Measurements from ENCODE around the gene ATP6V0A4.
"Not testable (repeated sequence)": the region's sequence is repeated elsewhere in the genome, so short reads cannot be mapped to it uniquely, and the experiment has no call there.

Gene ATP6V0A4

DNA sequence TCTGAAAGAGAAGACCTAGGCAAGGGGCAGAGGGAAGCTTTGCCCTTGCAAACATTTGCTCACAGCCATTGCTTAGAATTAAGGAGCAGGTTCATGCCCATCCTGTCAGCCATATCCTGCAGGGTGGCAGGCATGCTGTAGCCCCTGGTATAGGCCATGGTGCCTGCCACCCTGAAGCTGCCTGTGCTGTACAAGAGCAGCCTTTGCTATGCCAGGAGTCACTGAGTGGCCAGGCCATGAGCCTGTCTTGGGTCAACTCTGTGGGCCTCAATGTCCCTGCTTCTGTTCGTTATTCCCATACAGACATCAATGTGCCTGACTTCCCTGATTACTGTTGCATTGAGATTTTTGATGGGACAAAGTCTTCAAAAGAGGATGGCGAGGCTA is 96.5 kb downstream of the ATP6V0A4 start:
- DNase-seq (ENCODE audit: low read depth, low spot score): no peak

DNA sequence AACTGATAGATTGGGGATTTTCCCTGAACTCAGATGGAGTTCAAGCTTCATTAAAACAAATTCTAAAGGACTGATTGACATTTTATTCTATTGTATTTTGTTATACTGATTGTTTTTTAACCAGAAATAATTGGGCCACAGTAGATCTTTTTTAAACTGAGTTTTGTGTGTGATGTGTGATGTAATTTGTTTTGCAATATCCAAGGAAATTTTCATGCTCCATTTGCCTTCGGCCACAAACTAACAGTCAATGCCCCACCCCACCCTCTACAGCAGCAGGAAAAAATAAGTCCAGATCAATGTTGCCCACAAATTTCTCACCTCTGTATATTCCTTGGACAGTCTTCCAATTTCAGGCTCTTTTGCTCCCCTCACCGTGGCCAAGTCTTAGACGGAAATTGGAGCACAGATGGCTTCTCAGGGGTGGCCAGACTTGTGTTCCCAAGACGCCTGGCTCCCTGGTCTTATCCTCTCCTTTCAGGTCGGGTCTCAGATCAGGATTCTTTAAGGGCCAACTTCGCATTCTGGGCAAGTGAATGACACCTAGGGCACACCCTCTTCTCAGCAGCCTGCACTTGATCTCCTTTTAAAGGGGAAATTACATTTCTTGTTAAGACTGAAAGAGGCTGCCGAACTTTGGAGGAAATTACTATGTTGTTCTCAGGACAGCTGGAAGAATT is 97.0 kb downstream of the ATP6V0A4 start, which contains the start of gene SVOPL:
Gene SVOPL (minus strand): TSS at position 506 of the 680 bp plus-strand sequence. CDS start 22,317 bp downstream, outside the sequence.
- DNase-seq (ENCODE audit: low read depth, low spot score): no peak

- no peak for DNase-seq (ENCODE audit: low read depth, low spot score)
These were observed 98.3 kb downstream of the ATP6V0A4 start for GRCh38 chr7:138699661-138700060.

- DNase-seq (ENCODE audit: low read depth, low spot score): no peak
These were observed 99.7 kb downstream of the ATP6V0A4 start for GRCh38 chr7:138698281-138698680.

DNA sequence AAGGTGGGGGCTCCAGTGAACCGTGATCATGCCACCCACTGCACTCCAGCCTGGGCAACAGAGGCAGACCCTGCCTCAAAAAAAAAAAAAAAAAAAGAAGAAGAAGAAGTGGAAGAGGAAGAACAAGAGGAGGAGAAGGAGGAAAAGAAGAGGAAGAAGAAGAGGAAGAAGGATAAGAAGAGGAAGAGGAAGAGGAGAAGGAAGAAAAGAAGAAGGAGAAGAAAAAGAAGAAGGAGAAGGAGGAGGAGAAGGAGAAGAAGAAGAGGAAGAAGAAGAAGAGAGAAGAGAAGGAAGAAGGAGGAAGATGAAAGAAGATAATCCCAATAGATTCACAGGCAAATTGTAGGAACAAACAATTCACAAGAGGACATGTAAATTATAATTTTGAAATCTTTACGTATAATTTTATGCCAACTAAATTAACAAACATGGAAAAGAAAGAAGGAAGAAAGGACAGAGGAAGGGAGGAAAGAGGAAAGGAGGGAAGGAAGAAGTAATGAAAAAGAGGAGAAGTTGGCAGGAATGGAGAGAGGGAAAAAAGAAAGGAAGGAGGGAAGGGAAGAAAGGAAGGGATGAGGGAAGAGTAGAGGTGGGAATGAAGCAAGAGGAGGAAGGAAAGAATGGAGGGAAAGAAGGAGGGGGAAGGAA is 100.3 kb downstream of the ATP6V0A4 start:
- DNase-seq (ENCODE audit: low read depth, low spot score): no peak

DNA sequence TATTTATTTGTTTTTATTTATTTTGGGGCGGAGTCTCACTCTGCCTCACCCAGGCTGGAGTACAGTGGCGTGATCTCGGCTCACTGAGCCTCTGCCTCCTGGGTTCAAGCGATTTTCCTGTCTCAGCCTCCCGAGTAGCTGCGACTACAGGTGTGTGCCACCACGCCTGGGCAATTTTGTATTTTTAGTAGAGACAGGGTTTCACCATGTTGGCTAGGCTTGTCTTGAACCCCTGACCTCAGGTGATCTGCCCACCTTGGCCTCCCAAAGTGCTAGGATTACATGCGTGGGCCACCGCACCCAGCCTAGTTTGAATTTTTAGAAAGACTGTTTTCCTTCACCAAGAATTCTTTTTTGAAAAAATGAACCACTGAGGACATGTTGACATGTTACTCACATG is 102.2 kb downstream of the ATP6V0A4 start:
- DNase-seq (ENCODE audit: low read depth, low spot score): not testable (repeated sequence)

GRCh38 chr7:138695106-138695505 is 102.9 kb downstream of the ATP6V0A4 start:
- no peak for DNase-seq (ENCODE audit: low read depth, low spot score)

DNA sequence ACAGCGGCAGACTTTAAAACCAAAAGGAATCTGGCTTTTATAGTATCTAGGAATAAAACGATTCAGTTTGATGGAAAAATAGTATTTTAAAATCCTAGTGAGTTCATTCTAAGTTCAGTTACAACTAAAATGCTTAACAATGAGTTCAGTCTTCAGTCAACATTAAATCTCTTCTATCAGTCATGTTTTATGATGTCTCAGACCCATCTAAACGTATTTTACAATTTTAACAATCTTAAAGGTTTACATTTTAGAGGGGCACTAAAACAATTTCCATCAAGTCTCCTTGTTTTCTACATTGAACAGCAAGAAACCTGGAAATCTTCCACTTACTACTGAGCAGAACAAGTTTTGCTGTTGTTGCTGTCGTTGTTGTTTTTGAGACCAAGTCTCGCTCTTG is 106.8 kb downstream of the ATP6V0A4 start:
- DNase-seq (ENCODE audit: low read depth, low spot score): no peak

GRCh38 chr7:138690495-138690894 is 107.5 kb downstream of the ATP6V0A4 start:
- no peak for DNase-seq (ENCODE audit: low read depth, low spot score)

- DNase-seq (ENCODE audit: low read depth, low spot score): not testable (repeated sequence)
These were observed 110.0 kb downstream of the ATP6V0A4 start for GRCh38 chr7:138688037-138688436.

- no peak for DNase-seq (ENCODE audit: low read depth, low spot score)
These were observed 113.7 kb downstream of the ATP6V0A4 start for GRCh38 chr7:138684340-138684739.

- no peak for DNase-seq (ENCODE audit: low read depth, low spot score)
These were observed 118.2 kb downstream of the ATP6V0A4 start for GRCh38 chr7:138679793-138680192.

GRCh38 chr7:138670594-138670993 is 127.4 kb downstream of the ATP6V0A4 start:
- no peak for DNase-seq (ENCODE audit: low read depth, low spot score)

- no peak for DNase-seq (ENCODE audit: low read depth, low spot score)
These were observed 128.6 kb downstream of the ATP6V0A4 start for GRCh38 chr7:138669364-138669763.

- DNase-seq (ENCODE audit: low read depth, low spot score): no peak
These were observed 129.1 kb downstream of the ATP6V0A4 start for GRCh38 chr7:138668946-138669345.

DNA sequence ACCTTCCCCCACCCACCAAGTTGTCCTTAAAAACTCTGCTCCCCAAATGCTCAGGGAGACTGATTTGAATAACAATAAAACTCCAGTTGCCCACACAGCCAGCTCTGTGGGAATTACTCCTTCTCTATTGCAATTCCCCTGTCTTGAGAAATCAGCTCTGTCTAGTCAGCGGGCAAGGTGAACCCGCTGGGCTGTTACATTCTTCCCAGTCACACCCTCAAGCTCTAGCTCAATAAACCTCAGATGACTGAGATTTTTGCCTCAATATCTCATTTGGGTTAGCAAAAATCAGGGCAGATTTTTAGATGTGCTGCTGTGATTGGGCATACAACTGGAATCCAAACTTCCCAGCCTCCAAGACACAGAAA is 129.8 kb downstream of the ATP6V0A4 start:
- DNase-seq (ENCODE audit: low read depth, low spot score): no peak

DNA sequence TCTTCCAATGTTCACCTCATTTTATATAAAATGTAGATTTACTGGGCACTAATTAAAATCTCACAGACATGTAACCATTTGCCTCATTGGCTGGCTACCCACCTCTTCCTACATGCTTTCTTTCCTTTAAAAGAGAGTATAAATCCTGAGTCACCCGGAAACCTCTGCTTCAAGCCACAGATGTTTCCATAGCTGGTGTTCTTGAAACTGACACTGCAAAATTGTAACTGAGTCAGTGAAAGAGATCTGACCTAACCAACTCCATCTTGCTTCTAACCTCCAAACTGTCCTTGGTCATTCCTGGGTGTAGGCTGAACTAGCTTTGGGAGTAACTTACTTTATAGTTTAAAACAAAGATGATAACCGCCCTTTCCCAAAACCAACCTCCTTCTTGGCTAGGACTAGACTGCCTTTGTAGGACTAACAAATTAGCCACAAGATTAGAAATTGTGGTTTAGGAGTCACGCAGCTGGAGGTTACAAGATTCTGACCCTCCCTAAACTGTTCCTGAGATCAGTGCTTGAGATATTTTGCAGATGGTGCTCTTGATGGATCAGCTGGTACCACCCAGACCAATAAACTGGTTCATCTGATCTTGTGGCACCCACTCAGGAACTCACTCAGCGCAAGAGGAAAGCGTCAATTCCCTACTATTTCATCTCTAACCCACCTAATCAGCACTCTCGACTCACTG is 130.3 kb downstream of the ATP6V0A4 start:
- DNase-seq (ENCODE audit: low read depth, low spot score): no peak

GRCh38 chr7:138666385-138666784 is 131.6 kb downstream of the ATP6V0A4 start:
- no peak for DNase-seq (ENCODE audit: low read depth, low spot score)

DNA sequence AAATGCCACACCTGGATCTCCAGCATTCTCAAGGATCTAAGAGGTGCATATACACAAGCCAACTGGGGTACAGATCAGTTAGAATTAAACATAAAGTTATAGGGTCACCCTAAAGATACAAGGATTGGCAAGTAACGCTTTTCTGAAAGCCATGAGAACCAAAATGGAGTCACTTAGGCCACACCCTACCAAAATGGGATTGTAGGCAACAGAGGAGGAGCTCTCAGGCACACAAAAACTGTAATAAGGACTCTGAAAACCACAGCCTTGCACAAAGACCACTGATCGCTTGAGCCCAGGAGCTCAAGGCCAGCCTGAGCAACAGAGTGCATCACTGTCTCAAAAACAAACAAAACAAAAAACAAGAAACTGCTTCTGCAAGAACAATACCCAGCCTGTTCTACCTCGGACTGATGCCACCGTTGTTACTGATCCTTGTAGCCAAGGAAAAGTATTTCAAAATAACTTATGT is 132.3 kb downstream of the ATP6V0A4 start:
- no peak for DNase-seq (ENCODE audit: low read depth, low spot score)

GRCh38 chr7:138665249-138665648 is 132.7 kb downstream of the ATP6V0A4 start:
- no peak for DNase-seq (ENCODE audit: low read depth, low spot score)

- peak; percentile 6 for DNase-seq (ENCODE audit: low read depth, low spot score)
These were observed 134.0 kb downstream of the ATP6V0A4 start for GRCh38 chr7:138663725-138664710.

- DNase-seq (ENCODE audit: low read depth, low spot score): no peak
These were observed 135.0 kb downstream of the ATP6V0A4 start for GRCh38 chr7:138662991-138663320.
